ENCODE results near the gene ADAR.

ADAR gene

DNA sequence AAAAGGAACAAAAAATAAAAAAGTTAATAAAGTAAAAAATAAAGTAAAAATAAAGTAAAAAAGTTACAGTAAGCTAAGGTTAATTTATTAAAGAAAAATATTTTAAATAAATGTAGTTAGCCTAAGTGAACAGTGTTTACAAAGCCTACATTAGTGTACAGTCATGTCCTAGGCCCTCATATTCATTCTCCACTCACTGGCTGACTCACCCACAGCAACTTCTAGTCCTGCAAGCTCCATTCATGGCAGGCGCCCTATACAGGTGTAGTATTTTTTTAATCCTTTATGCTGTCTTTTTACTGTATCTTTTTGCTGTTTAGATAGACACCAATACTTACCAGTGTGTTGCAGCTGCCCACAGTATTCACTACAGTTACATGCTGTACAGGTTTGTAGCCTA lies 12.4 kb downstream of the ADAR start:
- Histone ChIP-seq H3K27ac (no peak overlapping the region), H3K4me2 (no peak overlapping the region), H3K27me3 (no peaks in the 10 kb centered on the region), H4K20me1 (peaks cover 59 to 100% (median 92%) of the 10 kb centered on the region in 11 experiments), H3K4me3 (no peak overlapping the region), H3K9ac (no peak overlapping the region), H3K4me1 (no peaks in the 10 kb centered on the region), H3K36me3 (peaks cover 98 to 100% (median 100%) of the 10 kb centered on the region in 11 experiments), H3K9me3 (replicated peaks in 1 of 11) (no peaks in the 10 kb centered on the region)
- no peak for TF ChIP-seq Cebpa-rat (IDR thresholded peaks at IDR 0.05)

DNA sequence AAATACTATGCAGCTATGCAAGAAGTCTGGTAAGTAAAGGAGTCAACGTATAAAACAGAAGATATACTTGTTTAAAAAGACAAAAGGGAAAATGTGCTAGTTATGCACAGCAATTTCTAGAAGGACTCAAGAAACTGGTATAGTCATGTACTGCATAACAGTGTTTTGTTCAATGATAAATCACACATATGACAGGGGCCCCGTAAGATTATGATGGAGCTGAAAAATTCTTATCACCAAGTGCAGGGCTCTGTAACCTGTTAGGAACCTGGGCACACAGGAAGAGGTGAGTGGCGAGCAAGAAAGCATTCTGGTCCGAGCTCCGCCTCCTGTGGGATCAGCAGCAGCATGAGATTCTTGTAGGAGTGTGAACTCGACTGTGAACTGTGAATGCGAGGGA lies 13.2 kb downstream of the ADAR start:
- H3K4me1 ChIP-seq = 0 out of 20 replicates have a peak, but pooled peaks cover 0 to 5% (median 0%) of the 10 kb centered on the region in 10 experiments
- H3K27ac ChIP-seq = no peak overlapping the region
- H3K27me3 ChIP-seq = no peaks in the 10 kb centered on the region
- no peak for TF ChIP-seq Cebpa-rat (IDR thresholded peaks at IDR 0.05)
- H3K4me2 ChIP-seq = no peak overlapping the region
- H3K4me3 ChIP-seq = no peak overlapping the region
- peaks cover 99 to 100% (median 100%) of the 10 kb centered on the region in 11 experiments for H3K36me3 ChIP-seq
- peaks cover 51 to 100% (median 89%) of the 10 kb centered on the region in 11 experiments for H4K20me1 ChIP-seq
- H3K9ac ChIP-seq = no peak overlapping the region
- H3K9me3 ChIP-seq (replicated peaks in 1 of 11) = no peaks in the 10 kb centered on the region

GRCh38 chr1:154593390-154593789 lies 14.6 kb downstream of the ADAR start:
- TF ChIP-seq Cebpa-rat (IDR thresholded peaks at IDR 0.05) = no peak
- Histone ChIP-seq H3K27me3 (no peaks in the 10 kb centered on the region), H3K9me3 (replicated peaks in 1 of 11) (no peaks in the 10 kb centered on the region), H3K4me2 (no peak overlapping the region), H3K36me3 (peaks cover 99 to 100% (median 100%) of the 10 kb centered on the region in 11 experiments), H3K27ac (no peak overlapping the region), H3K4me1 (0 out of 20 replicates have a peak, but pooled peaks cover 0 to 6% (median 0%) of the 10 kb centered on the region in 10 experiments), H3K4me3 (no peak overlapping the region), H3K9ac (no peak overlapping the region), H4K20me1 (peaks cover 39 to 99% (median 85%) of the 10 kb centered on the region in 11 experiments)

DNA sequence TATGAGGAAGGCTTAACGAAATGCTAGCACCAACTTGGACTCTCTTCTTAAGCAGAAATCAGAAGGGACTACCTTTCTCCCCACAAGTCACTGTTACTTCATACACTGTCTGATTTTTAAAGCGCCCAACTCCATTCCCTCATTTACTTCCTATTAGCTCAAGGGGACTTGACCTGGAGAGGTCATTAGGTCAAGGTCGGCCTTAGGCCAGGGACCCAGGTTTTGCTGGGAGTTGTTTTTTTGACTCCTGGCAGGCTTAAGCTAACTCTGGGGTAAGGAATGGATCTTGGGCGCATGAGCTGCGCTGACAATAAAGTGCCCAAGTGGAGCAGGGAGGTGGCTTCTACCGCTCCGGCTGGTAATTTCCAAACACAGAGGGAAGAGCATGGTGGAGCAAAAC lies 16.8 kb downstream of the ADAR start:
- H3K27me3 ChIP-seq = no peaks in the 10 kb centered on the region
- TF ChIP-seq Cebpa-rat (IDR thresholded peaks at IDR 0.05) = no peak
- peaks cover 28 to 99% (median 84%) of the 10 kb centered on the region in 11 experiments; a peak in 21 of 22 replicates for H4K20me1 ChIP-seq
- H3K36me3 ChIP-seq = peaks cover 99 to 100% (median 100%) of the 10 kb centered on the region in 11 experiments
- no peak overlapping the region for H3K4me2 ChIP-seq
- no peak overlapping the region for H3K4me3 ChIP-seq
- no peak overlapping the region for H3K9ac ChIP-seq
- H3K27ac ChIP-seq = no peak overlapping the region
- H3K9me3 ChIP-seq (replicated peaks in 1 of 11) = no peaks in the 10 kb centered on the region
- 0 out of 20 replicates have a peak, but pooled peaks cover 0 to 6% (median 0%) of the 10 kb centered on the region in 10 experiments for H3K4me1 ChIP-seq

- 0 out of 20 replicates have a peak, but pooled peaks cover 0 to 6% (median 0%) of the 10 kb centered on the region in 10 experiments for H3K4me1 ChIP-seq
- H3K4me3 ChIP-seq = no peak overlapping the region
- H4K20me1 ChIP-seq = peaks cover 26 to 99% (median 84%) of the 10 kb centered on the region in 11 experiments; a peak in 21 of 22 replicates
- no peak overlapping the region for H3K4me2 ChIP-seq
- H3K27ac ChIP-seq = no peak overlapping the region
- H3K9ac ChIP-seq = no peak overlapping the region
- no peak for TF ChIP-seq Cebpa-rat (IDR thresholded peaks at IDR 0.05)
- H3K9me3 ChIP-seq (replicated peaks in 1 of 11) = no peaks in the 10 kb centered on the region
- peaks cover 99 to 100% (median 100%) of the 10 kb centered on the region in 11 experiments for H3K36me3 ChIP-seq
- no peaks in the 10 kb centered on the region for H3K27me3 ChIP-seq
These were observed 17.2 kb downstream of the ADAR start for GRCh38 chr1:154590756-154591155.

GRCh38 chr1:154589780-154590179 lies 18.2 kb downstream of the ADAR start:
- 0 out of 20 replicates have a peak, but pooled peaks cover 0 to 6% (median 0%) of the 10 kb centered on the region in 10 experiments for H3K4me1 ChIP-seq

DNA sequence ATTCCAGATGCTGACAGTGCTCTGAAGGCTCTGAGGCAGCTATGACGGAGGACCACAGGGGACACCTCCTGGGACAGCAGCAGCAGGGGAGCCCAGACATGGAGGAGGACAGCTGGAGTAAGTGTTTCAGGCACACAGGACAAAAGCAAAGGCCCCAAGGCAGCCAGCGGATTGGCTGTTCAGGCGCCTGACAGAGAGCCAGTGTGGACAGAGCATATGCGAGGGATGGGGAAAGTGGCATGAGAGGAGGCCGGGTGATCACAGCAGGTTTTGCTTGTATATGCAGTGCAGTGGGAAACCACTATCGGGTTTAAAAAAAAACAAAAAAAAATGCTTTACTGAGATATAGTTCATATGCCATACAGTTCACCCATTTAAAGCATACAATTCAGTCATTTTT lies 21.3 kb downstream of the ADAR start:
- Histone ChIP-seq H3K4me2 (no peak overlapping the region), H3K9me3 (replicated peaks in 1 of 11) (no peaks in the 10 kb centered on the region), H3K27me3 (no peaks in the 10 kb centered on the region), H3K4me1 (0 out of 20 replicates have a peak, but pooled peaks cover 0 to 6% (median 0%) of the 10 kb centered on the region in 10 experiments), H3K27ac (no peak overlapping the region), H3K36me3 (peaks cover 100% of the 10 kb centered on the region in 11 experiments), H3K9ac (no peak overlapping the region), H3K4me3 (no peak overlapping the region), H4K20me1 (peaks cover 25 to 100% (median 92%) of the 10 kb centered on the region in 11 experiments; a peak in 21 of 22 replicates)
- TF ChIP-seq Cebpa-rat (IDR thresholded peaks at IDR 0.05) = no peak

More at GRCh38 chr1:154589780-154590179, 18.2 kb downstream of the ADAR start:
- peaks cover 20 to 99% (median 86%) of the 10 kb centered on the region in 11 experiments; a peak in 21 of 22 replicates for H4K20me1 ChIP-seq
- H3K4me2 ChIP-seq = no peak overlapping the region
- H3K27me3 ChIP-seq = no peaks in the 10 kb centered on the region
- no peak overlapping the region for H3K9ac ChIP-seq
- no peak overlapping the region for H3K4me3 ChIP-seq
- no peak for TF ChIP-seq Cebpa-rat (IDR thresholded peaks at IDR 0.05)
- H3K9me3 ChIP-seq (replicated peaks in 1 of 11) = no peaks in the 10 kb centered on the region
- no peak overlapping the region for H3K27ac ChIP-seq
- H3K36me3 ChIP-seq = peaks cover 100% of the 10 kb centered on the region in 11 experiments

DNA sequence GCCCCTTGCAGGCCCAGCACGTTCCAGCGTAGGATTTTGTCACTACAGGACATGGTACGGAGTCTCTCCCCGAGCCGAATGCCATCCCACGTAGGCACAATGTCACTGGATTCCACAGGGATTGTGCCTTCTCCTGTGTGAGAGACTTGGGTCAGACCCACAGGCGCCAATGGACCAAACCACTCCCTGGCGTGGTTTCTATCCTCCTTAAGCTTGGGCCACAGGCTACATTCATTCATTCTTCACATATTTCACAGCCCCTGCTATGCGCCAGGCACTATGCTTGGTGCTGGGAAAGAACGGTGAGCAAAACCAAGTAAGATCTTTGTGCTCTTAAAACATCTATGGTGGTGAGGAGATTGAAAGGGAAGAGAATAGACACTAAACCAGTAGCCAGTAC lies 21.8 kb downstream of the ADAR start:
- H3K4me3 ChIP-seq = no peak overlapping the region
- no peaks in the 10 kb centered on the region for H3K9me3 ChIP-seq (replicated peaks in 1 of 11)
- no peaks in the 10 kb centered on the region for H3K27me3 ChIP-seq
- H3K9ac ChIP-seq = no peak overlapping the region
- no peak overlapping the region for H3K4me2 ChIP-seq
- no peak for TF ChIP-seq Cebpa-rat (IDR thresholded peaks at IDR 0.05)
- 0 out of 20 replicates have a peak, but pooled peaks cover 0 to 6% (median 0%) of the 10 kb centered on the region in 10 experiments for H3K4me1 ChIP-seq
- peaks cover 99 to 100% (median 100%) of the 10 kb centered on the region in 11 experiments for H3K36me3 ChIP-seq
- peaks cover 25 to 100% (median 88%) of the 10 kb centered on the region in 11 experiments; a peak in 21 of 22 replicates for H4K20me1 ChIP-seq
- H3K27ac ChIP-seq = no peak overlapping the region

DNA sequence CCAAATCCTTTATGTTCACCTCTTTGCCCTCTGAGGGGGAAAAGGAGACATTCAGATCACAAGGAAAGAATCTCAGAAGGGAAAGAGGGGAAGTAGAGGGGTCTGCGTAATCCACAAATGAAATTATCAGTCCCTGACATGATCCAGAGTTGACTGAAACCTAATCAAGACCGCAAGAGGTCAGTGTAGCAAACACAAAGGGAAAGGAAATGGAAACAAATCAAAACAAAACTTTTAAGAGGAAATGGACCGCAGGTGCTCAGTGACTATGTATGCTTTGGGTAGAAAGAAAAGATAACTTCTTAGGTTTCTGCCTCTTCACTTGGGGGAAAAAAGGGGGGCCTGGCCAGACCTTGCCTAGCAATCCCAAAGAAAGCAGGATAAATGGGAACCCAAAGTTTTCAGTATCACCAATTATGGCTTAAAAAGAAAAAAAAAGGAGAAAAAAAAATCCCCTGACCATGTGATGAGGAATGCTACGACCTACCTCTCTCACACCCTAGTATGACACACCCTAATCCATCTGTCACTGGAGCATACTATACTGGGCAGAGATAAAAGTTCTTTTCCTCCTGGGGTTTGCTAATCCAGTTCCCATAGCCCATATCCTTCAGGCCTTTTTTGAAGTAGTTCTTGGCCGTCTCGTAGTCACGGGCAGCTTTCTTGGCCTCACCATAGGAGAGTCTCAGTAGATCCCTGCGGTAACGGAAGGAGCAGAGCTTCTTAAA lies 23.6 kb downstream of the ADAR start:
- H4K20me1 ChIP-seq = peaks cover 34 to 100% (median 88%) of the 10 kb centered on the region in 11 experiments; a peak in 21 of 22 replicates
- no peak for TF ChIP-seq Cebpa-rat (IDR thresholded peaks at IDR 0.05)
- H3K4me1 ChIP-seq = peaks cover 0 to 5% (median 3%) of the 10 kb centered on the region in 10 experiments; a peak in 11 of 20 replicates
- H3K9me3 ChIP-seq (replicated peaks in 1 of 11) = no peaks in the 10 kb centered on the region
- H3K9ac ChIP-seq = no peak overlapping the region
- no peak overlapping the region for H3K4me3 ChIP-seq
- peaks cover 99 to 100% (median 100%) of the 10 kb centered on the region in 11 experiments for H3K36me3 ChIP-seq
- H3K4me2 ChIP-seq = no peak overlapping the region
- H3K27me3 ChIP-seq = no peaks in the 10 kb centered on the region
- no peak overlapping the region for H3K27ac ChIP-seq
